Spleen (tissue), 11 donors: ENCODE results near the gene EYS. TPM values are rescaled to one million over a fixed set of nuclear protein-coding genes. Genes with fewer than 3 reads are reported as not detected.

ENCODE experiments used
- DNase-seq: peaks from one replicate; pipeline ENCODE4 v3.0.0-alpha.2; 2020
- H3K27ac ChIP-seq, 8 donors: fragments of 200-600 bp; sonication (generic) in 7 of 8; 1 replicate in 4 of 8; 2 replicates in 4 of 8; pipeline versions ENCODE4 v1.5.0 to v1.8.0; 2016 to 2021; ENCODE audit warnings: inconsistent platforms in 4 of 8, mild to moderate bottlenecking in 4 of 8, moderate library complexity in 1 of 8
- H3K27me3 ChIP-seq, 7 donors: fragments of 200-600 bp; sonication (generic) in 6 of 7; replicated peaks in 1 of 7; 1 replicate in 4 of 7; 2 replicates in 3 of 7; pipeline versions ENCODE4 v1.5.0 to v1.8.0; 2016 to 2021; ENCODE audit warnings: inconsistent platforms in 3 of 7, mild to moderate bottlenecking in 1 of 7
- H3K36me3 ChIP-seq, 6 donors: fragments of 200-600 bp; sonication (generic) in 5 of 6; 1 replicate in 4 of 6; 2 replicates in 2 of 6; pipeline versions ENCODE4 v1.5.0 to v1.8.0; 2016 to 2021; ENCODE audit warnings: inconsistent platforms in 2 of 6
- H3K4me1 ChIP-seq, 6 donors: fragments of 200-600 bp; sonication (generic) in 5 of 6; 1 replicate in 3 of 6; 2 replicates in 3 of 6; pipeline versions ENCODE4 v1.5.0 to v1.8.0; 2016 to 2021; ENCODE audit warnings: inconsistent platforms in 3 of 6
- H3K4me3 ChIP-seq, 8 donors: fragments of 200-600 bp; sonication (generic) in 7 of 8; 1 replicate in 4 of 8; 2 replicates in 4 of 8; pipeline versions ENCODE4 v1.5.0 to v1.8.0; 2016 to 2021; ENCODE audit warnings: inconsistent platforms in 4 of 8, mild to moderate bottlenecking in 4 of 8, moderate library complexity in 2 of 8
- H3K9me3 ChIP-seq, 8 donors: fragments of 200-600 bp; sonication (generic) in 7 of 8; 1 replicate in 4 of 8; 2 replicates in 4 of 8; pipeline versions ENCODE4 v1.5.0 to v1.8.0; 2016 to 2021; ENCODE audit warnings: inconsistent platforms in 4 of 8
- POLR2A ChIP-seq, 3 donors: fragments of 450-650 bp; IDR thresholded peaks; one replicate each; pipeline ENCODE4 v1.5.1; 2017; ENCODE audit warnings: antibody characterized with exemption in 3 of 3, mild to moderate bottlenecking in 1 of 3
- POLR2AphosphoS5 ChIP-seq, 3 donors: sonication (generic); formaldehyde crosslinking; IDR thresholded peaks; one replicate each; pipeline ENCODE4 v1.5.1; 2017; ENCODE audit warnings: antibody characterized with exemption in 3 of 3
- WGBS, 5 donors: extraction: QIAGEN DNeasy Blood & Tissue Kit in 3 of 5; methylation state at CpG; one replicate each; pipeline versions ENCODE4 v1.1.5 to v1.1.7; 2013 to 2018; 5-methylcytosine and 5-hydroxymethylcytosine counted together
- intact Hi-C: fragments of 100-400 bp; cut with DNase I; formaldehyde crosslinking; loops from one replicate; pipeline ENCODE4 v1.15.0; 2023; ENCODE audit warnings: low total_unique reads
- polyA plus RNA-seq, 3 donors: library from polyadenylated mRNA; stranded (reverse); fragments of 200-250 nt; gene quantifications; one replicate each; pipeline ENCODE4 v1.2.1, GENCODE V29; 2013
- total RNA-seq, 7 donors: library from RNA; depleted of rRNA in 3 of 7; stranded (reverse); fragments of >200 nt in 3 of 7; fragmentation: NEBNext Ultra II Directional in 4 of 7; extraction: Animal tissue kit (Norgen Biotek cat#: 25700) in 4 of 7; gene quantifications; one replicate each; pipeline versions ENCODE4 v1.1.0 to v1.2.1, GENCODE V29; 2016 to 2021
- TF ChIP-seq, protein P1 (sequence below), 11 experiments: fragments of 200-600 bp in 7 of 11; fragments of 450-650 bp in 4 of 11; sonication (generic) in 4 of 11; IDR thresholded peaks in 8 of 11; conservative IDR thresholded peaks in 3 of 11; 1 replicate in 7 of 11; 2 replicates in 4 of 11; pipeline versions ENCODE4 v1.4.0 to v1.8.0; 2016 to 2021; ENCODE audit warnings: antibody characterized with exemption in 11 of 11, inconsistent platforms in 4 of 11, mild to moderate bottlenecking in 1 of 11
- donor health status: healthy with polysubstance abuse.
- donor health status: DM: no; HTN: no; CAD: no; lungs with moderate emphysema.
- donor health status: DM: no; HTN: no; CAD: no.
- donor health status: Bipolar disorder and iron deficiency.
- donor health status: healthy.
- donor health status: DM: no; HTN: no; CAD: no.
- donor health status: DM: yes; HTN: yes; CAD: no.

Gene EYS
- total and polyA plus RNA-seq, 10 donors, result under 0.01 to 0.72 (median 0.28) TPM; not detected in 5

- Histone ChIP-seq H3K36me3 (peaks cover 0 to 98% (median 79%) of the 10 kb centered on the region in 6 donors), H3K4me1 (no peaks in the 10 kb centered on the region), H3K4me3 (no peak overlapping the region), H3K27me3 (no peaks in the 10 kb centered on the region), H3K27ac (no peak overlapping the region), H3K9me3 (no peaks in the 10 kb centered on the region)
- TF ChIP-seq POLR2A (IDR thresholded peaks at IDR 0.05) (no peak), POLR2AphosphoS5 (IDR thresholded peaks at IDR 0.05) (no peak)
- TF ChIP-seq, protein P1, sequence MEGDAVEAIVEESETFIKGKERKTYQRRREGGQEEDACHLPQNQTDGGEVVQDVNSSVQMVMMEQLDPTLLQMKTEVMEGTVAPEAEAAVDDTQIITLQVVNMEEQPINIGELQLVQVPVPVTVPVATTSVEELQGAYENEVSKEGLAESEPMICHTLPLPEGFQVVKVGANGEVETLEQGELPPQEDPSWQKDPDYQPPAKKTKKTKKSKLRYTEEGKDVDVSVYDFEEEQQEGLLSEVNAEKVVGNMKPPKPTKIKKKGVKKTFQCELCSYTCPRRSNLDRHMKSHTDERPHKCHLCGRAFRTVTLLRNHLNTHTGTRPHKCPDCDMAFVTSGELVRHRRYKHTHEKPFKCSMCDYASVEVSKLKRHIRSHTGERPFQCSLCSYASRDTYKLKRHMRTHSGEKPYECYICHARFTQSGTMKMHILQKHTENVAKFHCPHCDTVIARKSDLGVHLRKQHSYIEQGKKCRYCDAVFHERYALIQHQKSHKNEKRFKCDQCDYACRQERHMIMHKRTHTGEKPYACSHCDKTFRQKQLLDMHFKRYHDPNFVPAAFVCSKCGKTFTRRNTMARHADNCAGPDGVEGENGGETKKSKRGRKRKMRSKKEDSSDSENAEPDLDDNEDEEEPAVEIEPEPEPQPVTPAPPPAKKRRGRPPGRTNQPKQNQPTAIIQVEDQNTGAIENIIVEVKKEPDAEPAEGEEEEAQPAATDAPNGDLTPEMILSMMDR (IDR thresholded peaks at IDR 0.05 in 8 of 11, conservative IDR thresholded peaks at IDR 0.05 in 3 of 11), result no peak
- WGBS, 5 donors, result 95 to 100% (median 98%) methylated on average over 1 of the region's 1 CpG
- intact Hi-C loops, result no loop called here
- DNase-seq, result no peak
Measured at GRCh38 chr6:63708631-63709030, 1998.4 kb downstream of the EYS start.

DNA sequence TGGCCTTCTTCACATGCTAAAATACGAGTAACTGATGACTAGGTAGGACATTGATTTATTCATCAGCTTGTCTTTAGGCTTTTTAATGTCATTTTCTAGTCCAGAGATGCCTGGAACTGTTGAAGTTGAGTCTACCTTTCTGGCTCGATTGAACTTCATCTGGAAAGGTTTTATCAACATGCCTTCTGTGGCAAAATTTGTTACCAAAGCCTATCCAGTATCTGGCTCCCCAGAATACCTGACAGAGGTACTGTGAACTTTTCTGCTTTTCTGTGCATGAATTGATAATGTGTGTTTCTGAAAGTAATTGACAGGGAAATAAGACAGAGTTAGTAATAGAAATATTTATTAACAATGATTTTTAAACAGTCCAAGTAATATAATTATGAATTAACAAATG is 2000.4 kb downstream of the EYS start:
- 87 to 98% (median 90%) methylated on average over 2 of the region's 2 CpGs for WGBS, 5 donors
- H3K9me3 ChIP-seq, result no peaks in the 10 kb centered on the region
- H3K27ac ChIP-seq, result no peak overlapping the region
- no peaks in the 10 kb centered on the region for H3K27me3 ChIP-seq
- intact Hi-C loops, result no loop called here
- TF ChIP-seq POLR2AphosphoS5 (IDR thresholded peaks at IDR 0.05), result no peak
- H3K4me3 ChIP-seq, result no peak overlapping the region
- no peaks in the 10 kb centered on the region for H3K4me1 ChIP-seq
- DNase-seq, result no peak
- H3K36me3 ChIP-seq, result peaks cover 0 to 98% (median 78%) of the 10 kb centered on the region in 6 donors

DNA sequence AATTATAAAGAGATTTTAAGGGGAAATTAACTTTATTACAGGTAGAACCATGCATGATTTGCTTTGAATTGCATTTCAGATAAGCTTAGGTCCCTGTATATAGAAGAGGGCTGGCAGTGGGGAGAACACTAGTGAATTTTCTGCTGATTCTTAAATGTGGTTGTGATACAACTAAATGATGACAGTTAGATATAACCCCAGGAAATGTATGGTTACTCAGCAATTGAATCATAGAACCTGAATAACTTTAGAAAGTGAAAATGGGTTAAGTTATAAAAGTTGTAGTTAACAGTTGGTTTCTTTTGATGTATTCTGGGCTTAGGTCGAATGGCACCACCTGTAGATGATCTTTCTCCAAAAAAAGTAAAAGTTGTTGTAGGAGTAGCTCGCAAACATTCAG is 2001.3 kb downstream of the EYS start:
- 76 to 92% (median 86%) methylated on average over 2 of the region's 2 CpGs for WGBS, 5 donors
- DNase-seq, result no peak
- intact Hi-C loops, result no loop called here
- H3K27me3 ChIP-seq, result no peaks in the 10 kb centered on the region
- no peaks in the 10 kb centered on the region for H3K4me1 ChIP-seq
- peaks cover 0 to 98% (median 78%) of the 10 kb centered on the region in 6 donors for H3K36me3 ChIP-seq
- H3K9me3 ChIP-seq, result no peaks in the 10 kb centered on the region
- H3K27ac ChIP-seq, result no peak overlapping the region
- TF ChIP-seq POLR2AphosphoS5 (IDR thresholded peaks at IDR 0.05), result no peak
- TF ChIP-seq, protein P1 (IDR thresholded peaks at IDR 0.05 in 8 of 11, conservative IDR thresholded peaks at IDR 0.05 in 3 of 11), result no peak
- TF ChIP-seq POLR2A (IDR thresholded peaks at IDR 0.05), result no peak
- no peak overlapping the region for H3K4me3 ChIP-seq

DNA sequence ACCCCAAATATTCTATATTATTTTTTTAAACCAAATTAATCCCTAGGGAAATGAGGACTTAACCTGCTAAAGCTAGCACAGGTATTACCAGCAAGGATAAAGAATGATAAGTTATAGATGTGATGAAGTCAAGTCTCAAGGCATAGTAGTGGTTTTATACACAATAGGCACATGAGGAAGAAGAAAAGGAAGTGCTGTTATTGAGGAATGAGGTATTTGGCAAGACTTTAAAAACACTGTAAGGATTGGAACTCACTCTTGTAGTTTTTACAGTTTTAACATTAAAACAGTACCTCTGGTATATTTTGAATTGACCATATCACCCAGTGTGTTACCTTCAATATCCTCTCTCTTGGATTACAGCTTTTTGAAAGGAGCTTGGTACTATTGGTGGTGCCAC is 2016.8 kb downstream of the EYS start:
- Histone ChIP-seq H3K36me3 (peaks cover 0 to 25% (median under 1%) of the 10 kb centered on the region in 6 donors), H3K27ac (no peak overlapping the region), H3K4me1 (peaks cover 0 to 48% (median 17%) of the 10 kb centered on the region in 6 donors), H3K27me3 (no peaks in the 10 kb centered on the region), H3K4me3 (no peak overlapping the region), H3K9me3 (no peaks in the 10 kb centered on the region)
- TF ChIP-seq, protein P1 (IDR thresholded peaks at IDR 0.05 in 8 of 11, conservative IDR thresholded peaks at IDR 0.05 in 3 of 11), result no peak
- TF ChIP-seq POLR2A (IDR thresholded peaks at IDR 0.05) (no peak), POLR2AphosphoS5 (IDR thresholded peaks at IDR 0.05) (no peak)
- intact Hi-C loops, result no loop called here
- no peak for DNase-seq

- DNase-seq, result no peak
- intact Hi-C loops, result no loop called here
- peaks cover 0 to 25% (median 7%) of the 10 kb centered on the region in 6 donors for H3K36me3 ChIP-seq
- peaks cover 0 to 56% (median 20%) of the 10 kb centered on the region in 6 donors for H3K4me1 ChIP-seq
- no peak overlapping the region for H3K27ac ChIP-seq
- H3K9me3 ChIP-seq, result no peaks in the 10 kb centered on the region
- no peak overlapping the region for H3K4me3 ChIP-seq
- WGBS, 5 donors, result 77 to 96% (median 89%) methylated on average over 2 of the region's 2 CpGs
- TF ChIP-seq POLR2AphosphoS5 (IDR thresholded peaks at IDR 0.05), result no peak
- no peaks in the 10 kb centered on the region for H3K27me3 ChIP-seq
Measured at GRCh38 chr6:63689421-63689820, 2017.6 kb downstream of the EYS start.
